Keratinocyte (primary cell): Measurements from ENCODE around the gene CMAS.

Source experiments
- CTCF ChIP-seq, 3 experiments: IDR thresholded peaks in 1 of 3; conservative IDR thresholded peaks in 1 of 3; optimal IDR thresholded peaks in 1 of 3; 2 replicates in 2 of 3; 3 replicates in 1 of 3; pipeline versions ENCODE3 to v1.5.1; 2011; ENCODE audit warnings: low read length in 3 of 3, mild to moderate bottlenecking in 3 of 3, moderate library complexity in 2 of 3, control low read depth in 1 of 3, inconsistent platforms in 1 of 3; ENCODE audit not compliant: insufficient read depth in 2 of 3; ENCODE audit errors: extremely low read depth in 1 of 3
- EZH2 ChIP-seq: IDR thresholded peaks from one replicate; pipeline ENCODE4 v1.6.1; 2012; ENCODE audit warnings: inconsistent platforms, mild to moderate bottlenecking, low read length, moderate library complexity

GRCh38 chr12:22059976-22060647 is 14.1 kb downstream of the CMAS start:
- TF ChIP-seq CTCF (optimal IDR thresholded peaks at IDR 0.05 in 1 of 3, IDR thresholded peaks at IDR 0.05 in 1 of 3, conservative IDR thresholded peaks at IDR 0.05 in 1 of 3; ENCODE audit: extremely low read depth in 1 of 3, insufficient read depth in 2 of 3, low read length in 3 of 3) (no peak), EZH2 (no peak)
